GM18873 (cell line): Measurements from ENCODE around the gene SMARCA5.
"Not testable (repeated sequence)": the region's sequence is repeated elsewhere in the genome, so short reads cannot be mapped to it uniquely, and the experiment has no call there.

ENCODE experiments used
- ATAC-seq: cut with Tn5 transposase; IDR thresholded peaks from one replicate; pipeline ENCODE4 v1.9.1; 2021; ENCODE audit warnings: mild to moderate bottlenecking, moderate library complexity, moderate number of reproducible peaks; ENCODE audit not compliant: unreplicated experiment, low FRiP score

Gene SMARCA5, protein sequence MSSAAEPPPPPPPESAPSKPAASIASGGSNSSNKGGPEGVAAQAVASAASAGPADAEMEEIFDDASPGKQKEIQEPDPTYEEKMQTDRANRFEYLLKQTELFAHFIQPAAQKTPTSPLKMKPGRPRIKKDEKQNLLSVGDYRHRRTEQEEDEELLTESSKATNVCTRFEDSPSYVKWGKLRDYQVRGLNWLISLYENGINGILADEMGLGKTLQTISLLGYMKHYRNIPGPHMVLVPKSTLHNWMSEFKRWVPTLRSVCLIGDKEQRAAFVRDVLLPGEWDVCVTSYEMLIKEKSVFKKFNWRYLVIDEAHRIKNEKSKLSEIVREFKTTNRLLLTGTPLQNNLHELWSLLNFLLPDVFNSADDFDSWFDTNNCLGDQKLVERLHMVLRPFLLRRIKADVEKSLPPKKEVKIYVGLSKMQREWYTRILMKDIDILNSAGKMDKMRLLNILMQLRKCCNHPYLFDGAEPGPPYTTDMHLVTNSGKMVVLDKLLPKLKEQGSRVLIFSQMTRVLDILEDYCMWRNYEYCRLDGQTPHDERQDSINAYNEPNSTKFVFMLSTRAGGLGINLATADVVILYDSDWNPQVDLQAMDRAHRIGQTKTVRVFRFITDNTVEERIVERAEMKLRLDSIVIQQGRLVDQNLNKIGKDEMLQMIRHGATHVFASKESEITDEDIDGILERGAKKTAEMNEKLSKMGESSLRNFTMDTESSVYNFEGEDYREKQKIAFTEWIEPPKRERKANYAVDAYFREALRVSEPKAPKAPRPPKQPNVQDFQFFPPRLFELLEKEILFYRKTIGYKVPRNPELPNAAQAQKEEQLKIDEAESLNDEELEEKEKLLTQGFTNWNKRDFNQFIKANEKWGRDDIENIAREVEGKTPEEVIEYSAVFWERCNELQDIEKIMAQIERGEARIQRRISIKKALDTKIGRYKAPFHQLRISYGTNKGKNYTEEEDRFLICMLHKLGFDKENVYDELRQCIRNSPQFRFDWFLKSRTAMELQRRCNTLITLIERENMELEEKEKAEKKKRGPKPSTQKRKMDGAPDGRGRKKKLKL

DNA sequence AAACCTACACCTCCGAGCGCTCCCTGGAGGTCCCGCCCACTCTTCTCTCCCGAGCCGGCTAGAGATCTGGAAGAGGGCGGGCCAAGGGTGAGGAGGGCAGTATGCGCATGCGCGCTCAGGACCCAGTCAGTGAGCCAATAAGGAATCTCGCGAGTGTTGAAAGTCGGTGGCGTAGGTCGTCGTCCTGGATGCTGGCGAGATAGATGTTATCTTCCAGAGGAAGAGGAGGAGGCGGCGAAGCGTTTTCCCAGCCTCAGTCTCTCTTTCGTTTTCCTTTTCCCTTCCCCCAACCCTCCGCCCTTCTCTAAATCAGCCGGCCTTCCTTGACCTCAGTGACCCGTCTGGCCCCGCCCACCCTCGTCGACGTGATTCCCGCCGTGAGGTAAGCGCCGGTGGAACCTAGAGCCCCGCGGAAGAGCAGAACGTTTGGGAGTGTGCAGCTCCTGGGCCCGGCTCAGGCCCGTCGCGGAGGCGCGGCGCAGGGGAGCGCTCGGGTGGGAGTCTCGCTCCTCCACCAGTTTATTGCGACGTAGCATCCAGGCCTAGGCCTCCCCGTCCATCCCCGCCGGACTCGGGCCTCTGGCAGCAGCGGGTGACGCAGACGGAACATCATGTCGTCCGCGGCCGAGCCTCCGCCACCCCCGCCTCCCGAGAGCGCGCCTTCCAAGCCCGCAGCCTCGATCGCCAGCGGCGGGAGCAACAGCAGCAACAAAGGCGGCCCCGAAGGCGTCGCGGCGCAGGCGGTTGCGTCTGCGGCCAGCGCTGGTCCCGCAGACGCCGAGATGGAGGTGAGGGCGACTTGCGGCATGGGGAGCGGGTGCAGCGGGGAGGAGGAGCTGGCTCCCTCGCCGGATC lies at the start of gene SMARCA5:
SMARCA5 (plus strand) TSS at position 389 of the 855 bp plus-strand sequence; CDS start at position 612, 223 bp downstream.
- peak; percentile 90 for ATAC-seq

DNA sequence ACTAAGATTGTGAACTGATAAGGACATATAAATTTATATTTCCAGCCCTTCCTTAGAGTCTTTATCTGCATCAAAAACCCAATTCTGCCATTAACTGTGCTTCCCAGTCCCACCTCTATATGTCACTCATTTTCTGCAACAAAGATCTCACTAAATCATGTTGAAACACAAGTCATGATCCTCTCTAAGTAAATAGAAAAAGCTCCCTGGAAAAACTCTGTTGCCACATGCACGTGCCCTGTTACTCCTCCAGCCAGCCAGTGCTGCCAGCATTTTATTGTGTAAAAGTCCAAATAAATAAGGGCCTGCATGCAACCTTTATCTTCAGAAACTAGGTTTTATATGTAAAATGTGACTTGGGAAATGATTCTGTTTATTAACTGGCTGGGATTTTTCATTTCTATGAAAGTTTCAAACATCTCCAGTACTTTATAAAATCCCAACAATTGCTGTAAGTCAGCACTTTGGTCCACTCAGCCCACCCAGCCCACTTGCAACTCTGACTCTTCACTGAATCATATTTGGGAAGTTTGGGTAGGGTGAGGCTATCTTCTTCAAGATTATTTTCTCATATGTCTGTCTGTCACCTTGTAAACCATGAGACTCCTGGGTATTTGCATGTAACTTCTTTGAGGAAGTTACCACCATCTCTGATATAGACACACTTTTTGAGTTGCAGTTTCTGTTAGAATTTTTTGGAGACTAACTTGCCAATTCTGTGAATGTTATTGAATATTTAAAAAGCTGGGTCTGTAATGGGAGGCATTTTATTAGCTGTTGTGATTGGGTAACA lies 40.0 kb upstream of the SMARCA5 start:
- ATAC-seq = no peak

DNA sequence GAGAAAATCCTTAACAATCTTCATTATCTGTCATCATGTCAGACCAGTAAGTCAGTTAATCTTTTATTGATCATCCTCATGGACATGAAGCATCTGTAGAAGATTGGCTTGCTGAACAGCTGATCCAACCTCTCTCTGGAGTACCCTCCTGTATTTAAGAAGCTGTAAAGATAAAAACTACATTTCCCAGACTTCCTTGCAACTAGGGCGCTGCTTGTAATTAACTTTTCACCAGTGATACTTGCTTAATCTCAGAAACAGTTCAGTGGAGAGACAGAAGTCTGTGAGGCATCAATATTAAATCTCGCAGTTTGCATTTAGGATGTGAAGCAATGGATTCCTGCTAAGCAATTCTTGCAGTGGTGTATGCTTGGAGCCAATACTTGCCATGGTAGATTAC lies 36.0 kb upstream of the SMARCA5 start:
- ATAC-seq = no peak

DNA sequence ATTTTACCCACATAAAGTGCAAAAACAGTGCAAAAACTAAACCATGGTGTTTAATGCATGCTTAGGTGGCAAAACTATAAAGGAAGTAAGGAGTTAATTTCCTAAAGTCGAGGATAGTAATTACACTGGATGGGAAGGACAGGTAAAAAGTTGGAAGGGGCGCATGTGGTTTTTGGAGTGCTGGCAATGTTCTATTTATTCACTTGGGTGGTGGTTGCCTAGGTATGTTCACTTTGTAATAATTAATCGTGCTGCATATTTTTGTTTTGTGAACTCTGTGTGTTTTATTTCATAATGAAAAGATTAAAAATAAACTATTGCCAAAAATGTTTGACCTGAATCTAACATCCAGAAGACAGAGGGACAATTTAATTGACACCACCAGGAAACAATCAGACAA lies 32.1 kb upstream of the SMARCA5 start:
- ATAC-seq = no peak

DNA sequence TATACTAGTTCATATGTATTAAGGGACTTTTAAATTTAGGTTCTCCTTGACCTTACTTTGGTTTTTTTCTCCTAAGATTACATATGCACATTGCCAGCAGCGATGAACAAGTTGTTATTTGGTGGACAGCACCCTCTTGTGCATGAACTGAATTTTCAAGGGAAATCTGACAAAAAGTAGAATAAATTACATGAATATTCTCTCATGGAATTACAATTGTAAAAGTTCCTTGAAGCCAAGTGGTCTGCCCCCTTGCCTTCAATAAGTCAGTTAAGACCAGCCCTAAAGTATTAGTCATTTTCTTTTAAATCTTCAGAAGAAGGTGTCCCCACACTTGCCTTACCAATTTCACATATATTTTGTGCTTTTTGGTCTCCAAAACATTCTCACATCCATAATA lies 30.7 kb upstream of the SMARCA5 start:
- no peak for ATAC-seq

DNA sequence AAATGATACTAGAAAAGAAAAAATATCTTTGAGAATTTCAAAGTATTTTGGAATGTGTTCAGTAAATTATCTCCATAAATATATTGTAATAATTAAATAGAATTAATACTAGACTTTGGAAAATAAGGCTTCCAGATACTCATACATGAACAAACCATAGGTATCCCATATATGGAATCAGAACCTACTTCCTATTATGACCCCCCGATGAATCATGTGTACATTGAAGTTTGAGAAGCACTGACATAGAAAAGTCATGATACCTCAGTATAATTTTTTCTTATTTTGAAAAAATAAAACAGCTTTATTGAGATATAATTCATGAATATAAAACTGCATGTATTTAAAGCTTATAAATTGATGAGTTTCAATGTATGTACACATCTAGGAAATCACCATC lies 27.2 kb upstream of the SMARCA5 start:
- no peak for ATAC-seq

DNA sequence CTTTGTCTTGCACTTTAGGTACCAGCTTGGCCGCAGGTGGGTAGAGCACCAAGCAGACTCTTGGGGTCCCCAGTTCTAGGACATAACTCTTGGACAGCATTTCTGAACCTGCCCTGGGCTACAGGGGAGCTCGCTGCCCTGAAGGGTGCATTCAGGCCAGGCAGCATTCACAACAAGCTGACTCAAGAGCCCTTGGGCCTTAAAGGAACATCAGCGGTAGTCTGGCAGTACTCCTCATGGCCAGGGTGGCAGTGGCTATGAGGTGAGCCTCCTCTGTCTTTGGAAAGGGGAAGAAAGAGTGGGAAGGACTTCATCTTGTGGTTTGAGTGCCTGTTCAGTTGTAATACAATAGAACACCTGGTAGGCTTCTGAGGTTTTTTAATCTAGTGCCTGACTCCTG lies 24.8 kb upstream of the SMARCA5 start:
- no peak for ATAC-seq

DNA sequence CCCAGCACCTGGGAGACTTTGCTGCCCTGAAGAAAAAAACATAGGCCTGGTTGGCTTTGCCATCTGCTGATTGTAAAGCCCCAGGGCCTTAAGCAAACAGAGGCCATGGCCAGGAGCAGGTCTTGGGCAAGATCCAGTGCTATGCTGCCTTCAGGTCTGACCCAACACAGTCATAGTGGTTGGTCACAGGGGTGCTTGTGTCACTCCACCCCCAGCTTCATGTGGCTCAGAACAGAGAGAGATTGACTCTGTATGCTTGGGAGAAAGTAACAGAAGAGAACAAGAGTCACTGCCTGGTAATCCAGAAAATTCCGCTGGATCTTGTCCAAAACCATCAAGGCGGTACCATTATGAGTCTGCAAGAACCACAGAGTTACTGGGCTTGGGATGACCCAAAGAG lies 24.4 kb upstream of the SMARCA5 start:
- ATAC-seq = no peak

DNA sequence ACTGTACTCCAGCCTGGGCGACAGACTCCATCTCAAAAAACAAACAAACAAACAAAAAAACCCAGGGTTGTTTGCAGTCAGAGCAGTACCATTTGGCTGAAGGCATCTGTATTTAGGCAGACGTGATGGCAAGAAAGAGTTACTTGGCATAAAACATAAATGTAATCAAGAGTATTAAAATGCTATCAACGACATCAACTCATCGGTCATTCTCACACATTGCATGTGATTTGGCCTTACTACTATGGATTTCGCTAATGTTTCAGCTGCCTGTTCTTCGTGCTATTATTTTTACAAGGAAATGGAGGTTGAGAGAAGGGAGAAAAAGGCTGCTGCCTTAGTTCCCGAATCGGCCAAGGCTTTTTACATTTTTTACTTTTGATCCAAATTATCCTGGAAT lies 15.5 kb upstream of the SMARCA5 start:
- ATAC-seq = no peak

DNA sequence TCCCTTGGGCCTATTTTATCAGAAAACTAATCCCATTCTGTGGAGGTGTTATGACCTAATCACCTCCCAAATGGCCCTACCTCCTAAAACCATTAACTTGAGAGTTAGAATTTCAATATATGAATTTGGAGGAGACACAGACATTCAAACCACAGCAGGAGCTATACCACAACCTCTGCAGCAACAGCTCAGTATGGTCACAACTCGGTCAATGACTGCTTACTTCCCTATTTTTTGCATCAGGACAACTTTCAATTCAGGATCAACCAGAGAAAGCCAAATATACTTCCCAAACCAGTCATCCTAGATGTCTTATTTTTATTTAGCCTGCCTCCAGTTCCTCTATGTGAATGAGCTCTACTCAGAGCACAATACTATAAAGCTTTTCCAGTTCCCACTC lies 11.3 kb upstream of the SMARCA5 start:
- no peak for ATAC-seq

DNA sequence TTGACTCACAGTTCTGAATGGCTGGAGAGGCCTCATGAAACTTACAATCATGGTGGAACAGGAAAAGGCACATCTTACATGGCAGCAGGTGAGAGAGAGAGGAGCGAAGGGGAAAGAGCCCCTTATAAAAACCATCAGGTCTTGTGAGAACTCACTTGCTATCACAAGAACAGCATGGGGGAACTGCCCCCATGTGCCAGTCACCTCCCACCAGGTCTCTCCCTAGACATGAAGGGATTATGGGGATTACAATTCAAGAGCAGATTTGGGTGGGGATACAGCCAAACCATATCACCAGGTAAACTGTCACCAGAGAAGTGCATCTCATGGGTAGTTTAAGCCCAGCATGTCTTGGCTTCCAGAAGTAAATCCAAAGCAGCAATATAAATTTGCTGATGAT lies 7.5 kb upstream of the SMARCA5 start:
- no peak for ATAC-seq

DNA sequence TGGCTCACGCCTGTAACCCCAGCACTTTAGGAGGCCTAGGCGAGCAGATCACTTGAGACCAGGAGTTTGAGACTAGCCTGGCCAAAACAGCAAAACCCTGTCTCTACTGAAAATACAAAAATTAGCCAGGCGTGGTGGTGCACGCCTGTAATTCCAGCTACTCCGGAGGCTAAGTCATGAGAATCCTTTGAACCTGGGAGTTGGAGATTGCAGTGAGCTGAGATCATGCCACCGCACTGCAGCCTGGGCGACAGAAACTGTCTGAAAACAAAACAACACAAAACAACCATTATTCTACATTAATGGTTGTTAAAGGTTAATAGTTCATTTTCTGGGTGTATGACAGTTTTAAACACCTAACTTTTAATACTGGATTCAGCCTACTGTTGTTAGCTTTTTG lies 1.6 kb upstream of the SMARCA5 start:
- ATAC-seq = no peak

DNA sequence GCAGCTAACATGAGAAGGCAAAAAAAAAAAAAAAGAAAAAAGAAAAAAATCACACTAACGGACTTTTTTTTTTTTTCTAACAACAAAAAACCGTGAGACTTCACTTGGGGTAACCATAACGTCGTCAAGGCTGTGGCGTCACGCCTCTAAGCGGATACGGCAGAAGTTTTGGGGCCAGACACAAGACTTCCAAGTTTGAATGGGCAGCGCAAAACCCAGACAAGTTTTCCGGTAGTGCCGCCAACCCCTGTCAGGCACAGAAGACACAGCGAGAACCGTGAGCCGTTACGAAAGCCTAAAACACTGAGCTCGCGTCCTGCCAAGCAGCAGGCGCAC lies 556 bp upstream of the SMARCA5 start:
- ATAC-seq = peak; percentile 36

DNA sequence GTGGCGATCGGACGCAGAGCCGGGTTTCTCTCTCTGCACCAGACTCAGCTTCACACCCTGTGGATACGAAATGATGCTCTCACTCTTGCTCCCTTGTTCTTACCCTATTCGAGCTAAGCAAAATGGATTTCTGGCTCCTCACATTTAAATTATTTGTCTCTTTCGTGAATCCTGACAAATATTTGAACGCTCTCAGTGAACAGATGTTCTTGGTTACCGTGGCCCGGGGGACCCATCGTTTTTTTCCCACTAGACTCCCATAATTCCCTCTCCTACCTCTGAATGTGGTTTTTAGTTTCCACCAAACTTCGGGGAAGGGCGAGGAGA lies 630 bp downstream of the SMARCA5 start:
- no peak for ATAC-seq

DNA sequence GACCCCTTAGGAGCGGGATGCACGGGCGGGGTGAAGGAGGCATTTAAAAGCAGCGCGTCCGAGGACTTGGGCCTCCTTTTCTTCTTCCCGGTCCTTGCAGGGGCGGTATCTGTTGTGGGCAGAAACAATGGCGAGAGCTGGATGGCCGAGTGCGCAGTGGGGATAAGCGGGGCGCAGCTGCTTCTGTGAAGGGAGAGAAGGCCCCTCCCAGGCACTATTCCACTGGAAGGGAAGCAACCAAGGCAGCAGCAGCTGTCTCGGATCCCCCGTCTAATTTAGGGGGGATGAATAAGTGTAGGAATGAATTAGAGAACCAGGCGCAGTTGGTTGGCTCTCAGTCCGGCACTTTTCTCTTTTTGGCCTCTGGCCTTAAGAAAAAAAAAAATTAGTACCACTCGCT lies 995 bp downstream of the SMARCA5 start:
- ATAC-seq = no peak

DNA sequence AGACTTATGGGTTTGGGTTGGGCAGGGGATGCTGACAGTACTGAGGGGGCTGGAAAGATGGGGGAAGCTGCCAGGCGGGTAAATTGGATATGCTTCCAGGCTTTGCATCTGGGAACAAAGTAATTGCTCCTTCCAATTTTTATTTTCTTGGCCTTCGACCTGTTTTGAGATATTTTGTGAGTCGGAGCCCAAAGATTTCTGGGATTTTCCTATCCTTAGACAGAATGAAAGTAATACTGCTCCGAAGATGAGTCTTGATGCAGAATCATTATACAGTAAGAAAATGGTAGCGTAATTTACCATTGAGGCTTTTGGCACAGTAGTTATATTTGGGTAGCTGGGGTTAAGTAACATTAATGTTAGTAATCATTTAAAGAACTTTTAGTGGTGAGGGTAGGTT lies 1.4 kb downstream of the SMARCA5 start:
- no peak for ATAC-seq

DNA sequence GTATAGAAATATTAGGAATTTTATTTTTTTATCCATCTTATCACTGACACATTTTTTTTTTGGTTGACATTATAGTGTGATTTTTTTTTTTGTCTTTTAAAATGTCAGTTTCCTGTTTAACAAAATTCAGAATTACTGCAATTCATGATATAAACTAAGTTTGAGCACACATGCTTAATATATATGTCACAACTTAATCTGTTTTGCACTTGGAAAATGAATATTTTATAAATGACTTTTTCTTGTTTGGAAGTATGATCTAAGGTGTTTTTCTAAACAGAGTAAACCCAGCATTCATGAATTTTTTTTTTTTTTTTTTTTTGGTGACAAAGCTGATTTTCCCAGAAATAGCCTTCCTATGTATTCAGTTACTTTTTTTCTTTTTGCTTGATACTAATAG lies 2.4 kb downstream of the SMARCA5 start:
- no peak for ATAC-seq

DNA sequence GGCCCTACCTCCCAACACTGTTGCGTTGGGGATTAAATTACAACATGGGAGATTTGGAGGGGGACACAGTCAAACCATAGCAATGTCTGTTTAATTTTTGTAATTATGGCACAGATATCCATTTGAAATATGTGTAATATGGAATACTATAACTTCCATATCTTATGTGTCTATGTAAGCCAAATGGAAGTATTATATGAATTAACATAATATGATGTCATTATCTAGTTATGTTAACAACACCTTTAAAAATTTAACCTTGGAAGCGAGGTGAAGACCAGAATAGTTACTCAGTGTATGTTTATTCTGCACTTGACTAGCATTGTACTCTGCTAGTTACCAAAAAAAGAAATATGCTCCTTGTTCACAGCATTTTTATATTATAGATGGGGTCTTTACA lies 4.3 kb downstream of the SMARCA5 start:
- no peak for ATAC-seq

DNA sequence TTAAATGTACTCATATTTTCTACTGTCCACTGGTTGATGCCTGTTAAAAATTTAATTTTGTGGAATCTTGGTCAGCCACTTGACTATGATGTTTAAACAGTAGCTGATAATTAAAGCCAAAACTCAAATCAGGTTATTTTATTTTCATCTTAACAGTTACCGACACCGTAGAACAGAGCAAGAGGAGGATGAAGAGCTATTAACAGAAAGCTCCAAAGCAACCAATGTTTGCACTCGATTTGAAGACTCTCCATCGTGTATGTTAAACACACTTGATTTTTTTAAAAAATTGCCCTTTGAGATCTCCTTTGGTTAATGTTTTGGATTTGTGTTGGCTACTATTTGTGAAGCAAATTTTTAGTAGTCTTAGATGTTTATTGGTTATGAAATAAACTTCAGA lies 10.7 kb downstream of the SMARCA5 start:
- no peak for ATAC-seq

DNA sequence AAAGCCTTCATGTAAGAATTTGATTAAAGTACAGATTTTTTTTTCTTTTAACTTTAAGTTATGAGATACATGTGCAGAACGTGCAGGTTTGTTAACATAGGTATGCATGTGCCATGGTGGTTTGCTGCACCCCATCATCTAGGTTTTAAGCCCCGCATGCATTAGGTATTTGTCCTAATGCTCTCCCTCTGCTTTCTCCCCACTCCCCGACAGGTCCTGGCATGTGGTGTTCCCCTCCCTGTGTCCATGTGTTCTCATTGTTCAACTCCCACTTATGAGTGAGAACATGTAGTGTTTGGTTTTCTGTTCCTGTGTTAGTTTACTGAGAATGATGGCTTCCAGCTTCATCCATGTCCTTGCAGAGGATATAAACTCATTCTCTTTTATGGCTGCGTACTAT lies 14.5 kb downstream of the SMARCA5 start:
- not testable (repeated sequence) for ATAC-seq
